H7 (cell line): ENCODE data around the gene ZNF229. TPM values are rescaled to one million over a fixed set of nuclear protein-coding genes. Genes with fewer than 3 reads are reported as not detected.
"Not testable (repeated sequence)": the region's sequence is repeated elsewhere in the genome, so short reads cannot be mapped to it uniquely, and the experiment has no call there.

Experiments used
- DNase-seq: peaks from one replicate; pipeline ENCODE4 v3.0.0; 2012
- H3K27me3 ChIP-seq: 2 replicates; pipeline ENCODE4 v1.6.0; 2011; ENCODE audit warnings: mild to moderate bottlenecking, low read length; ENCODE audit not compliant: control insufficient read depth, insufficient read depth
- H3K36me3 ChIP-seq: replicated peaks from 2 replicates; pipeline ENCODE4 v1.5.1; 2011; ENCODE audit warnings: low read length; ENCODE audit not compliant: control insufficient read depth, insufficient read depth
- H3K4me3 ChIP-seq: 2 replicates; pipeline ENCODE4 v1.5.1; 2011; ENCODE audit warnings: low read depth, mild to moderate bottlenecking, control low read depth, low read length, moderate library complexity; ENCODE audit not compliant: insufficient read depth
- total RNA-seq: library from RNA; depleted of rRNA; stranded (reverse); fragments of >200 nt; shearing (Covaris generic); gene quantifications from 2 replicates; pipeline ENCODE4 v1.2.3, GENCODE V29; 2014; rRNA removed

Gene ZNF229
- total RNA-seq, 1 experiment from 2014 or later, result 0.03 TPM

- not testable (repeated sequence) for H3K27me3 ChIP-seq, H3K36me3 ChIP-seq, H3K4me3 ChIP-seq, DNase-seq
Measured at GRCh38 chr19:44389268-44389667, 59.0 kb downstream of the ZNF229 start.

Other genes with a start within 250 kb of the ZNF229 start
- 14.0 and 21.4 TPM in 2 replicates for gene ZNF227, start 235.9 kb downstream of the ZNF229 start, total RNA-seq
- gene ZNF233, start 188.6 kb downstream of the ZNF229 start, total RNA-seq, result 0.48 and 1.1 TPM in 2 replicates
- gene ZNF235, start 143.4 kb downstream of the ZNF229 start, total RNA-seq, result 1.6 and 2.1 TPM in 2 replicates
- 2.1 and 3.4 TPM in 2 replicates for gene ZNF112, start 91.8 kb downstream of the ZNF229 start, total RNA-seq
- 2.2 and 4.6 TPM in 2 replicates for gene ZNF285, start 46.9 kb downstream of the ZNF229 start, total RNA-seq
- 7.1 and 8.7 TPM in 2 replicates for gene ZNF180, start 52.0 kb upstream of the ZNF229 start, total RNA-seq
- gene CEACAM20, start 81.2 kb upstream of the ZNF229 start, total RNA-seq, result not detected in 2 replicates
- not detected in 2 replicates for gene IGSF23, start 165.1 kb upstream of the ZNF229 start, total RNA-seq
- gene PVR, start 195.4 kb upstream of the ZNF229 start, total RNA-seq, result 42.3 and 49.0 TPM in 2 replicates
- gene CEACAM19, start 223.0 kb upstream of the ZNF229 start, total RNA-seq, result 0.17 and 1.1 TPM in 2 replicates